ENCODE data around the gene KCNJ18.
"Not testable (repeated sequence)": the region's sequence is repeated elsewhere in the genome, so short reads cannot be mapped to it uniquely, and the experiment has no call there.

KCNJ18 gene

GRCh38 chr17:21669616-21670360 is 22.5 kb upstream of the KCNJ18 start:
- FAIRE-seq; DNase-seq (ENCODE audit: insufficient read length, low spot score): not testable (repeated sequence)

GRCh38 chr17:21670361-21671155 is 21.8 kb upstream of the KCNJ18 start:
- not testable (repeated sequence) for DNase-seq (ENCODE audit: insufficient read length, low spot score); FAIRE-seq

GRCh38 chr17:21671437-21671836 is 20.9 kb upstream of the KCNJ18 start:
- FAIRE-seq; DNase-seq (ENCODE audit: insufficient read length, low spot score): not testable (repeated sequence)

GRCh38 chr17:21671871-21672270 is 20.5 kb upstream of the KCNJ18 start:
- DNase-seq (ENCODE audit: insufficient read length, low spot score); FAIRE-seq: not testable (repeated sequence)

GRCh38 chr17:21673451-21674241 is 18.7 kb upstream of the KCNJ18 start:
- DNase-seq (ENCODE audit: insufficient read length, low spot score); FAIRE-seq: not testable (repeated sequence)

- FAIRE-seq, result no peak
- DNase-seq (ENCODE audit: insufficient read length, low spot score), result no peak
- no peak for TF ChIP-seq TAF1 (IDR thresholded peaks at IDR 0.05; ENCODE audit: low read depth, low read length)
- no peak for TF ChIP-seq POU2F2 (IDR thresholded peaks at IDR 0.05; ENCODE audit: low read depth, low read length)
- TF ChIP-seq POLR2AphosphoS5 (IDR thresholded peaks at IDR 0.05; ENCODE audit: low read depth, low read length), result no peak
- no peak for TF ChIP-seq PAX5 (IDR thresholded peaks at IDR 0.05; ENCODE audit: insufficient read depth, low read length, severe bottlenecking)
- TF ChIP-seq POLR2A (IDR thresholded peaks at IDR 0.05; ENCODE audit: low read depth, low read length), result no peak
- no peak for TF ChIP-seq SPI1 (IDR thresholded peaks at IDR 0.05; ENCODE audit: low read depth, low read length)
Measured at GRCh38 chr17:21674242-21674731, 18.0 kb upstream of the KCNJ18 start.

- FAIRE-seq; DNase-seq (ENCODE audit: insufficient read length, low spot score): not testable (repeated sequence)
Measured at GRCh38 chr17:21674891-21675738, 17.2 kb upstream of the KCNJ18 start.

GRCh38 chr17:21675739-21676130 is 16.6 kb upstream of the KCNJ18 start:
- DNase-seq (ENCODE audit: insufficient read length, low spot score); FAIRE-seq: not testable (repeated sequence)

GRCh38 chr17:21676281-21677111 is 15.8 kb upstream of the KCNJ18 start:
- TF ChIP-seq POU2F2 (IDR thresholded peaks at IDR 0.05; ENCODE audit: low read depth, low read length) (no peak), SPI1 (IDR thresholded peaks at IDR 0.05; ENCODE audit: low read depth, low read length) (no peak), POLR2AphosphoS5 (IDR thresholded peaks at IDR 0.05; ENCODE audit: low read depth, low read length) (no peak), PAX5 (IDR thresholded peaks at IDR 0.05; ENCODE audit: insufficient read depth, low read length, severe bottlenecking) (no peak), POLR2A (IDR thresholded peaks at IDR 0.05; ENCODE audit: low read depth, low read length) (no peak), TAF1 (IDR thresholded peaks at IDR 0.05; ENCODE audit: low read depth, low read length) (no peak)
- no peak for DNase-seq (ENCODE audit: insufficient read length, low spot score)
- FAIRE-seq, result no peak

- no peak for FAIRE-seq
- TF ChIP-seq POLR2A (IDR thresholded peaks at IDR 0.05; ENCODE audit: low read depth, low read length), result no peak
- TF ChIP-seq POLR2AphosphoS5 (IDR thresholded peaks at IDR 0.05; ENCODE audit: low read depth, low read length), result no peak
- no peak for TF ChIP-seq SPI1 (IDR thresholded peaks at IDR 0.05; ENCODE audit: low read depth, low read length)
- no peak for TF ChIP-seq POU2F2 (IDR thresholded peaks at IDR 0.05; ENCODE audit: low read depth, low read length)
- TF ChIP-seq PAX5 (IDR thresholded peaks at IDR 0.05; ENCODE audit: insufficient read depth, low read length, severe bottlenecking), result no peak
- TF ChIP-seq TAF1 (IDR thresholded peaks at IDR 0.05; ENCODE audit: low read depth, low read length), result no peak
- DNase-seq (ENCODE audit: insufficient read length, low spot score), result no peak
Measured at GRCh38 chr17:21677126-21677910, 15.0 kb upstream of the KCNJ18 start.
